HTERT RPE-1 (cell line): Measurements from ENCODE around the gene ARHGEF2.

Source experiments
- in situ Hi-C: fragments of 300-500 bp; cut with MboI; formaldehyde crosslinking; loops from 4 replicates; pipeline ENCODE4 v1.14.3; 2020; ENCODE audit warnings: low sequenced_read_pairs

ARHGEF2 gene

GRCh38 chr1:155978325-155978972 is at the start of gene ARHGEF2:
TSS of gene ARHGEF2 (minus strand) at chr1:155978547. CDS start at chr1:155978427, 120 bp downstream.
- in situ Hi-C loops, result no loop called here

GRCh38 chr1:156026588-156026987 is 48.2 kb upstream of the ARHGEF2 start:
- in situ Hi-C loops, result no loop called here

GRCh38 chr1:156025876-156026275 is 47.5 kb upstream of the ARHGEF2 start:
- in situ Hi-C loops, result no loop called here

GRCh38 chr1:156024801-156025200 is 46.5 kb upstream of the ARHGEF2 start:
- in situ Hi-C loops, result no loop called here

- in situ Hi-C loops, result no loop called here
Observed at GRCh38 chr1:156021954-156022353, 43.6 kb upstream of the ARHGEF2 start.

- in situ Hi-C loops, result no loop called here
Observed at GRCh38 chr1:156021093-156021428, 42.7 kb upstream of the ARHGEF2 start.

GRCh38 chr1:156020293-156021092 is 42.1 kb upstream of the ARHGEF2 start, which contains the start of gene SSR2:
TSS of gene SSR2 (minus strand) at chr1:156020951. CDS start at chr1:156020167, 784 bp downstream.
- in situ Hi-C loops, result no loop called here

- in situ Hi-C loops, result no loop called here
Observed at GRCh38 chr1:156019946-156020292, 41.6 kb upstream of the ARHGEF2 start.

- in situ Hi-C loops, result no loop called here
Observed at GRCh38 chr1:156014829-156015228, 36.5 kb upstream of the ARHGEF2 start.

- in situ Hi-C loops, result no loop called here
Observed at GRCh38 chr1:156012051-156012817, 33.9 kb upstream of the ARHGEF2 start.

- in situ Hi-C loops, result no loop called here
Observed at GRCh38 chr1:156009404-156009803, 31.1 kb upstream of the ARHGEF2 start.

GRCh38 chr1:156006666-156007376 is 28.5 kb upstream of the ARHGEF2 start:
- in situ Hi-C loops, result no loop called here

- in situ Hi-C loops, result no loop called here
Observed at GRCh38 chr1:156004843-156005584, 26.7 kb upstream of the ARHGEF2 start.

- in situ Hi-C loops, result no loop called here
Observed at GRCh38 chr1:156003923-156004188, 25.5 kb upstream of the ARHGEF2 start.

GRCh38 chr1:156002188-156002911 is 24.0 kb upstream of the ARHGEF2 start:
- in situ Hi-C loops, result no loop called here

GRCh38 chr1:156001662-156002171 is 23.4 kb upstream of the ARHGEF2 start:
- in situ Hi-C loops, result no loop called here

- in situ Hi-C loops, result no loop called here
Observed at GRCh38 chr1:156001021-156001661, 22.8 kb upstream of the ARHGEF2 start.

GRCh38 chr1:155999964-156000363 is 21.6 kb upstream of the ARHGEF2 start:
- in situ Hi-C loops, result no loop called here

- in situ Hi-C loops, result no loop called here
Observed at GRCh38 chr1:155996166-155996565, 17.8 kb upstream of the ARHGEF2 start.
